ENCODE results near the gene PLRG1. TPM values are rescaled to one million over a fixed set of nuclear protein-coding genes. Genes with fewer than 3 reads are reported as not detected.

Gene PLRG1
- total RNA-seq, 4 donors from 2014 or later: 35.6 to 45.7 (median 40.2) TPM

DNA sequence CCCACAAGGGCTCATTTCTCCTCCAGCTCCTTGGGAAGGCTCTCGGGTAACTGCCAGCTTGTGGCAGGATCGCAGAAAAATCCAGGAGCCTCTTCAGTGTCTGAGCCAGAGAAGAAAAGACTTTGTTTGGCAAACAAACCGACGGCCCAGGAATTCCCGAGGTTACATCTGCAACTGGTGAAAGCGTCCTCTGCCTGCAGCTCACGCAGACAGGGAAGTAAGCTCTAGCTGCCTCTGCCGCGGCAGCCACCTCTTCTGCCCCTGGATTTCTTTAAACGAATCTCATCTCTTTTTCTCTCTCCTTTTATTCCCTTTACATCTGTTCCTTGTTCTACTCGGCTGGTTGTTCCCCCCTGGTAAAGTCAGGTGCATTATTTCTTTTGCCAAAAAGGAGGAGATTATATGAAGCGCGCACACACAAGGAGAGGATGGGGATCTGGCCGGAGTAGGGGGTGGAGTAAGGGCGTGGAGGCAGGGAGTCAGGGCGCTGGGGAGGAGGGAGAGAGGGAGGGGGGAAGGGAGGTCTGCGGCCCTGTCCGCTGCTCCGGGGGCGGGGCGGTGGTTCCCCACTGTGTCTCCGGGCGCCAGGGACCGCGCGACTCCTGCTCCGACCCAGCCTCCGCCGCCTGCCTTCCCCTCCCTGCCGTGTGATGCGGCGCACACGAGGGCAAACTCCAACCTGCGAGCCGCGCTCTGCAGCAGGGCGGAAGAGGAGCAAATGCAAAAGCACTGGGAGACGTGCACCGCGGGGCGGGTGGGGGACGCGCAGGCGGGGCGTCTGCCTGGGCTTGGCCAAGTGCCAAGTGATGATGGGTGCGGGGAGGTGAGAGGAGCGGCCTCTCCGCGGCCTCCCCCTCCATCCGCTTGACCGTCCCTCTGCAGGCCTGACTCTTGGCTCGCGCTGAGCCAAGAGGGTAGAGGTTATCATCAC is 58.6 kb downstream of the PLRG1 start, which contains the start of gene DCHS2:
DCHS2 (minus strand) TSS at position 459 of the 931 bp plus-strand sequence; CDS start at position 15, 444 bp downstream.
- H3K36me3 ChIP-seq: no peaks in the 10 kb centered on the region
- H3K9me3 ChIP-seq: no peaks in the 10 kb centered on the region
- peak; percentile 89 for DNase-seq (ENCODE audit: extremely low spot score)
- peak within 1 kb of the TSS; percentile 45 to 59 (median 53) for H3K4me3 ChIP-seq
- under 1% methylated on average over 22 of the region's 53 CpGs for WGBS
- H3K4me1 ChIP-seq: peaks cover 16 to 29% (median 28%) of the 10 kb centered on the region in 4 donors
- intact Hi-C loops (cut with DNase I): no loop called here
- TF ChIP-seq, protein P1, sequence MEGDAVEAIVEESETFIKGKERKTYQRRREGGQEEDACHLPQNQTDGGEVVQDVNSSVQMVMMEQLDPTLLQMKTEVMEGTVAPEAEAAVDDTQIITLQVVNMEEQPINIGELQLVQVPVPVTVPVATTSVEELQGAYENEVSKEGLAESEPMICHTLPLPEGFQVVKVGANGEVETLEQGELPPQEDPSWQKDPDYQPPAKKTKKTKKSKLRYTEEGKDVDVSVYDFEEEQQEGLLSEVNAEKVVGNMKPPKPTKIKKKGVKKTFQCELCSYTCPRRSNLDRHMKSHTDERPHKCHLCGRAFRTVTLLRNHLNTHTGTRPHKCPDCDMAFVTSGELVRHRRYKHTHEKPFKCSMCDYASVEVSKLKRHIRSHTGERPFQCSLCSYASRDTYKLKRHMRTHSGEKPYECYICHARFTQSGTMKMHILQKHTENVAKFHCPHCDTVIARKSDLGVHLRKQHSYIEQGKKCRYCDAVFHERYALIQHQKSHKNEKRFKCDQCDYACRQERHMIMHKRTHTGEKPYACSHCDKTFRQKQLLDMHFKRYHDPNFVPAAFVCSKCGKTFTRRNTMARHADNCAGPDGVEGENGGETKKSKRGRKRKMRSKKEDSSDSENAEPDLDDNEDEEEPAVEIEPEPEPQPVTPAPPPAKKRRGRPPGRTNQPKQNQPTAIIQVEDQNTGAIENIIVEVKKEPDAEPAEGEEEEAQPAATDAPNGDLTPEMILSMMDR (IDR thresholded peaks at IDR 0.05): no peak
- no peak for TF ChIP-seq POLR2AphosphoS5 (IDR thresholded peaks at IDR 0.05)
- TF ChIP-seq POLR2A (IDR thresholded peaks at IDR 0.05; ENCODE audit: low read depth): no peak
- TF ChIP-seq EP300 (IDR thresholded peaks at IDR 0.05): no peak
- peaks cover 0 to 54% (median 20%) of the 10 kb centered on the region in 4 donors for H3K27me3 ChIP-seq
- H3K27ac ChIP-seq (replicated peaks in 1 of 4): peak within 1 kb of the TSS in 3 of 4 donors; percentile 5 to 13 (median 7)

DNA sequence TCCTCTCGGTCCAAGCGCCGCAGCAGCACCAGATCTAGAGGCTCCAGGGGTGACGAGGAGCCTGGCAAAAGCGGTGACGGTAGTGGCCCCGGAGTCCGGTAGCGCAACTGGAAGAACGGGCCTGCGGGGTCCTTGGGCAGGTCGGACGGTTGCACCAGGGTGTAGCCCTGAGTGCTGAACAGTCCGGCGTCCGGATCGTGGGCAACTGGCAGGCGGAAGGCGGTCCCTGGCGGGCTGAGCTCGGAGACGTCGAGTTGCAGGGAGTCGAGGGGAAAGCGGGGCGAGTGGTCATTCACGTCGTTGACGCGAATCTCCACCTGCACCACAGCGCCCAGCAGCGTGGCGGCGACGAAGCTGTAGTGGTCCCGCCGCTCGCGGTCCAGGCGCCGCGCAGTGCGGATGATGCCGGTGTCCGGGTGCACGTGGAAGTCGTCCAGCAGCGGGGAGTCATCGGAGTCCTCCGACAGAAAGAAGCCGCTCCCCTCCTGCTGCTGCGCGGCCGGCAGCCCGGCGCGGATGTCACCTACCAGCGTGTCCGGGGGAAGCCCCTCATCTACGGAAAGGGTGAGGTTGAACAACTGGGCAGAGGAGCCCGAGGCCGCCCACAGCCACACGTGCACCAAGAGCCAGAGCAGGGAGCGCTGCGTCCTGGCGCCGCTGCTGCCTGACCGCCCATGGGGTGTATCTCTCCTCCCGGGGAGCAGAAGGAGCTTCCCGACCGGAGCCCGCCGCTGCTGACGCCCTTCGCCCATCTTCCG is 59.4 kb downstream of the PLRG1 start:
- H3K27ac ChIP-seq (replicated peaks in 1 of 4): peak overlapping the region in 3 of 4 donors; percentile 5 to 13 (median 7)

DNA sequence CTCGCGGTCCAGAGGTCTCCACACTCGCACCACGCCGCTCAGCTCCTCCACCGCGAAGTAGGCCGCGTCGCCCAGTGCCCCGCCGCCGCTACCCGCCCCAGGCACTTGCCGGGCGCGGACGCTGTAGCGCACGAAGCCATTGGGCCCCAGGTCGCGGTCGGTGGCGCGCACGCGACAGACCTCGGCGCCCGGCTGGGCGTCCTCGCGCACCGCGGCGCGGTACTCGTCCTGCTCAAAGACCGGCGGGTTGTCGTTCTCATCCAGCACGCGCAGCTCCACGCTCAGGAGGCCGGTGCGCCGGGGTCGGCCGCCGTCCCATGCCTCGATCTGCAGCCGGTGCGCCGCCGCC is 60.0 kb downstream of the PLRG1 start:
- intact Hi-C loops (cut with DNase I): no loop called here
- Histone ChIP-seq H3K9me3 (no peaks in the 10 kb centered on the region), H3K27me3 (peaks cover 0 to 47% (median 20%) of the 10 kb centered on the region in 4 donors), H3K36me3 (no peaks in the 10 kb centered on the region), H3K4me1 (peaks cover 16 to 29% (median 28%) of the 10 kb centered on the region in 4 donors), H3K4me3 (peak overlapping the region; percentile 45 to 59 (median 53)), H3K27ac (replicated peaks in 1 of 4) (no peak overlapping the region)
- no CpG with 5 or more reads among the region's 55 CpGs for WGBS
- DNase-seq (ENCODE audit: extremely low spot score): peak; percentile 5
- no peak for TF ChIP-seq EP300 (IDR thresholded peaks at IDR 0.05)
- TF ChIP-seq, protein P1 (IDR thresholded peaks at IDR 0.05): no peak

More for the DNA sequence above, 59.4 kb downstream of the PLRG1 start:
- H3K4me3 ChIP-seq: peak overlapping the region; percentile 45 to 59 (median 53)
- peaks cover 16 to 29% (median 28%) of the 10 kb centered on the region in 4 donors for H3K4me1 ChIP-seq
- peak; percentile 82 for DNase-seq (ENCODE audit: extremely low spot score)
- H3K27me3 ChIP-seq: peaks cover 0 to 50% (median 20%) of the 10 kb centered on the region in 4 donors
- no peak for TF ChIP-seq POLR2A (IDR thresholded peaks at IDR 0.05; ENCODE audit: low read depth)
- no peak for TF ChIP-seq POLR2AphosphoS5 (IDR thresholded peaks at IDR 0.05)
- TF ChIP-seq, protein P1 (IDR thresholded peaks at IDR 0.05): no peak
- no peak for TF ChIP-seq EP300 (IDR thresholded peaks at IDR 0.05)
- WGBS: 5% methylated on average over 31 of the region's 76 CpGs
- no peaks in the 10 kb centered on the region for H3K9me3 ChIP-seq
- intact Hi-C loops (cut with DNase I): no loop called here
- no peaks in the 10 kb centered on the region for H3K36me3 ChIP-seq

DNA sequence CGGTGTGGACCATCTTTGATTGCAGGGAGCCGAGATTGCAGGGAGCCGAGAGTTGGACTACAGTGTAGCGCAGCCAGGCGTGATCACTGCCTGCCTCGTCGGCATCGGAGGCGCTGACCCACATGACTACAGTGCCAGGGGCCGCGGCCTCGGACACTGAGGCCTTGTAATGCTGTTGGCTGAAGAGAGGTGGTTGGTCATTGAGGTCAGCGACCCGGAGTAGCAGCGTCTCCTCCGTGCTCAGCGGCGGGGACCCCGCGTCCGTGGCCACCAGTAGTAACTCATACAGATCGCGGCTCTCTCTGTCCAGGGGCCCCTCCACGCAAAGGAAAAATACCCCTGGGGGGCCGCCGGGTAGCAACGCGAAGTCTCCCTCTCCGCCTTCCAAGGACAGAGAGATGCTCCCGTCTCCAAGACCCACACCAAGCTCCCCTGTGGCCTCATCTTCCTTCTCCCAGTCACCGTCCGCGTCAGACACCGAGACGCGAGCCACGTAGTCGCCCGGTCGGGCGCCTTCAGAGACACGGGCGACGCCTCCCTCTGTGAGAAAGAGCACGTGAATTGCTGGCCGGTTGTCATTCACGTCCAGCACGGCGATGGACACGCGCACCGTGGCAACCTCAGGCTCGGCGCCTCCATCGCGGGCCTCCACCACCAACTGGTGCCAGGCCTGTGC is 60.5 kb downstream of the PLRG1 start:
- DNase-seq (ENCODE audit: extremely low spot score): peak; percentile 45
- Histone ChIP-seq H3K27me3 (peaks cover 0 to 47% (median 20%) of the 10 kb centered on the region in 4 donors), H3K9me3 (no peaks in the 10 kb centered on the region), H3K4me3 (peak overlapping the region in 3 of 4 donors; percentile 52 to 59 (median 54)), H3K36me3 (no peaks in the 10 kb centered on the region), H3K4me1 (peaks cover 16 to 29% (median 28%) of the 10 kb centered on the region in 4 donors), H3K27ac (replicated peaks in 1 of 4) (no peak overlapping the region)
- intact Hi-C loops (cut with DNase I): no loop called here
- TF ChIP-seq, protein P1 (IDR thresholded peaks at IDR 0.05): no peak
- TF ChIP-seq POLR2A (IDR thresholded peaks at IDR 0.05; ENCODE audit: low read depth): no peak
- no peak for TF ChIP-seq POLR2AphosphoS5 (IDR thresholded peaks at IDR 0.05)
- TF ChIP-seq EP300 (IDR thresholded peaks at IDR 0.05): no peak
- 83% methylated on average over 23 of the region's 56 CpGs for WGBS

Measured in esophagus muscularis mucosa (tissue), 4 donors.